Gastrocnemius medialis (tissue), 4 donors: ENCODE results near the gene ZPBP2. TPM values are rescaled to one million over a fixed set of nuclear protein-coding genes. Genes with fewer than 3 reads are reported as not detected.

ENCODE experiments used
- ATAC-seq, 2 donors: fragments of 150-250 bp; one replicate each; pipeline ENCODE4 v1.9.1; 2016
- DNase-seq, 2 donors: peaks; one replicate each; pipeline ENCODE4 v3.0.0-alpha.2; 2019
- H3K27ac ChIP-seq, 4 donors: fragments of 200-600 bp; sonication (generic); 1 replicate in 1 of 4; 2 replicates in 3 of 4; pipeline ENCODE4 v1.5.1; 2016 to 2018; ENCODE audit warnings: mild to moderate bottlenecking in 2 of 4, moderate library complexity in 1 of 4
- H3K27me3 ChIP-seq, 3 donors: fragments of 200-600 bp; sonication (generic) in 2 of 3; 1 replicate in 1 of 3; 2 replicates in 2 of 3; pipeline versions ENCODE4 v1.5.1 to v1.6.0; 2016 to 2019; ENCODE audit warnings: mild to moderate bottlenecking in 1 of 3, moderate library complexity in 1 of 3
- H3K36me3 ChIP-seq, 2 donors: fragments of 200-600 bp; sonication (generic) in 1 of 2; one replicate each; pipeline ENCODE4 v1.5.1; 2017 to 2018
- H3K4me1 ChIP-seq, 2 donors: fragments of 200-600 bp; sonication (generic) in 1 of 2; one replicate each; pipeline ENCODE4 v1.5.1; 2016 to 2017; ENCODE audit warnings: mild to moderate bottlenecking in 2 of 2
- H3K4me3 ChIP-seq, 4 donors: fragments of 200-600 bp; sonication (generic) in 3 of 4; 1 replicate in 1 of 4; 2 replicates in 3 of 4; pipeline ENCODE4 v1.5.1; 2016 to 2019; ENCODE audit warnings: mild to moderate bottlenecking in 2 of 4
- H3K9me3 ChIP-seq, 3 donors: fragments of 200-600 bp; sonication (generic) in 2 of 3; 1 replicate in 1 of 3; 2 replicates in 2 of 3; pipeline ENCODE4 v1.5.1; 2016 to 2019
- POLR2A ChIP-seq, 2 donors: fragments of 450-650 bp; IDR thresholded peaks; one replicate each; pipeline ENCODE4 v1.6.1; 2017; ENCODE audit warnings: antibody characterized with exemption in 2 of 2, mild to moderate bottlenecking in 2 of 2, moderate library complexity in 2 of 2
- in situ Hi-C, 4 donors: fragments of 200-750 bp; cut with MboI; loops; one replicate each; pipeline versions ENCODE4 v1.15.0 to v1.8.0; 2017; ENCODE audit warnings: low sequenced_read_pairs in 4 of 4
- intact Hi-C: fragments of 100-400 bp; cut with DNase I; formaldehyde crosslinking; loops from one replicate; pipeline ENCODE4 v1.15.1; 2023; ENCODE audit warnings: low total_unique reads
- total RNA-seq, 4 donors: library from RNA; depleted of rRNA; stranded (reverse); fragments of >200 nt; gene quantifications; one replicate each; pipeline versions ENCODE4 v1.1.0 to v1.2.3, GENCODE V29; 2016
- TF ChIP-seq, protein P1 (sequence below), 5 experiments: fragments of 450-650 bp in 3 of 5; fragments of 200-600 bp in 2 of 5; sonication (generic) in 2 of 5; IDR thresholded peaks in 4 of 5; conservative IDR thresholded peaks in 1 of 5; 1 replicate in 4 of 5; 2 replicates in 1 of 5; pipeline ENCODE4 v1.5.1; 2016 to 2019; ENCODE audit warnings: antibody characterized with exemption in 5 of 5, mild to moderate bottlenecking in 3 of 5, moderate library complexity in 3 of 5

Gene ZPBP2
- total RNA-seq, 4 donors from 2014 or later, result not detected

DNA sequence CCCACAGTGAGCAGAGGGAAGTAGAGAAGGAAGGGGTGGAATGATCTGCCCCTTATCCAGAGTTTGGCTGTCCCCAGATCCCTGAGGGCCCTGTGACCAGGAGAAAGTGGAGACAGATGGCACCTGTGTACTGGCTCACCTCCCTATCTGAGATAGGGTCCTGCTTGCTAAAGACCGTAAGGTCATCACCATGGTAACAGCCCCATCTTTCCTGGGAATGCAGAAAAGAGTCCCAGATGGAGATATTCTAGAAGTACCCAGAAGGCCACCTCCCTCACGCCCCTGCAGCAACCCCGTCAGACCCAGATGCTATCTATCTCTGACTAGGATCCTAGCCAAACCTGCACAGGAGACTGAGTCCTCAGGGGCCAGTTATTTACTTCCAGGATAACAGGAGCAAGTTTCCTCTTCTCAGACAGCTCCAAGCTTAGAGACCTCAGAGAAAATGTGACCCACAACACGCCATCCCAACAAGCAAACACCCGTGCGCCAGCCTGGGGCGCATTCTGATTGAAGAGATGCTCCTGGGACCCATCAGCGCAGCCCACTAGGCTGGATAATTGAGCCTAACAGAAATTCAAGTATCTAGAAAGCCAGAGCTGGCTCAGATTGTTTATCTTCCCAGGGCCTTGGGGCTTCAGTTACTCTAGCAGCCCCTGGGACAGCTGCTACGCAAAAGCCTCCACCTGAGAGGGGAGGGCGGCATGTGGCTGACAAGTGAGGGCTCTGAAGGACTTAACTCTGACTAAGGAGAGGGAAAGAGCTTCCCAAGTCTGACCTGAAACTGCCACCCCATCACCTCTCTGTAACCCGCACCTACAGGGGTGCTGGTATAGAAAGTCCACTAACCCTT, 57.5 kb downstream of the ZPBP2 start:
- in situ Hi-C loops (no loop called here), intact Hi-C loops (loop anchor here (2.0 to 5.0 kb wide), 3 partner anchors 55 to 248 kb away; partner anchors contain the start of gene PSMD3)
- no peaks in the 10 kb centered on the region for H3K9me3 ChIP-seq
- no peak for TF ChIP-seq POLR2A (IDR thresholded peaks at IDR 0.05)
- TF ChIP-seq, protein P1, sequence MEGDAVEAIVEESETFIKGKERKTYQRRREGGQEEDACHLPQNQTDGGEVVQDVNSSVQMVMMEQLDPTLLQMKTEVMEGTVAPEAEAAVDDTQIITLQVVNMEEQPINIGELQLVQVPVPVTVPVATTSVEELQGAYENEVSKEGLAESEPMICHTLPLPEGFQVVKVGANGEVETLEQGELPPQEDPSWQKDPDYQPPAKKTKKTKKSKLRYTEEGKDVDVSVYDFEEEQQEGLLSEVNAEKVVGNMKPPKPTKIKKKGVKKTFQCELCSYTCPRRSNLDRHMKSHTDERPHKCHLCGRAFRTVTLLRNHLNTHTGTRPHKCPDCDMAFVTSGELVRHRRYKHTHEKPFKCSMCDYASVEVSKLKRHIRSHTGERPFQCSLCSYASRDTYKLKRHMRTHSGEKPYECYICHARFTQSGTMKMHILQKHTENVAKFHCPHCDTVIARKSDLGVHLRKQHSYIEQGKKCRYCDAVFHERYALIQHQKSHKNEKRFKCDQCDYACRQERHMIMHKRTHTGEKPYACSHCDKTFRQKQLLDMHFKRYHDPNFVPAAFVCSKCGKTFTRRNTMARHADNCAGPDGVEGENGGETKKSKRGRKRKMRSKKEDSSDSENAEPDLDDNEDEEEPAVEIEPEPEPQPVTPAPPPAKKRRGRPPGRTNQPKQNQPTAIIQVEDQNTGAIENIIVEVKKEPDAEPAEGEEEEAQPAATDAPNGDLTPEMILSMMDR (IDR thresholded peaks at IDR 0.05 in 4 of 5, conservative IDR thresholded peaks at IDR 0.05 in 1 of 5), result no peak
- no peak overlapping the region for H3K27ac ChIP-seq
- H3K36me3 ChIP-seq, result peaks cover 0 to 30% of the 10 kb centered on the region in 2 donors
- ATAC-seq, result no peak
- DNase-seq, result no peak
- peaks cover 35 to 46% of the 10 kb centered on the region in 2 donors for H3K4me1 ChIP-seq
- H3K27me3 ChIP-seq, result no peaks in the 10 kb centered on the region
- H3K4me3 ChIP-seq, result no peak overlapping the region

DNA sequence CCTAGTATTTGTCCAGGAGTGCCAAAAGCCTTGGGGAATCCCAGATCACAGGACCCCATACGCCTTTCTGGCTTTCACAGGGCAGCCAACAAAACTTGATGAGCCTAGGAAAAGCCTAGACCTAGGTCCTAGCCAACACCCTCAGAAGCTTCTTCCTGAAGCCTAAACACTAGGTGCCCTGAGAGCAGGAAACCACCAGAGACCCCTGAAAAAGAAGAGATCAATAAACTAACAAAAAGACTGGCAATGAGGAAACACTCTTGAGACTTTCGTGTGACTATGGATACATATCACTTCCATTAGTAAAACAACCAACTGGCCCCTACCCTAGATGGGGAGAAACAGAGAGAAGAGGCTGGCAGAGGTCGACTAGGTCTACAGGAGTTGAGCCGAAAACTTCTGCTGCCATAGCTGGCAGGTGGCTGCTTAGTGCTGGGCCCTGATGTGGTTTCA, 58.2 kb downstream of the ZPBP2 start:
- Histone ChIP-seq H3K4me1 (peaks cover 35 to 46% of the 10 kb centered on the region in 2 donors), H3K27ac (peak overlapping the region in 1 of 4 donors; percentile 90), H3K4me3 (peak overlapping the region; percentile 96 to 99 (median 98)), H3K27me3 (no peaks in the 10 kb centered on the region), H3K36me3 (peaks cover 0 to 26% of the 10 kb centered on the region in 2 donors), H3K9me3 (no peaks in the 10 kb centered on the region)
- no peak for ATAC-seq
- in situ Hi-C loops (no loop called here), intact Hi-C loops (loop anchor here (2.0 to 5.0 kb wide), 3 partner anchors 55 to 249 kb away; partner anchors contain the start of gene PSMD3)
- no peak for DNase-seq
- TF ChIP-seq POLR2A (IDR thresholded peaks at IDR 0.05), result no peak
- TF ChIP-seq, protein P1 (IDR thresholded peaks at IDR 0.05 in 4 of 5, conservative IDR thresholded peaks at IDR 0.05 in 1 of 5), result no peak

DNA sequence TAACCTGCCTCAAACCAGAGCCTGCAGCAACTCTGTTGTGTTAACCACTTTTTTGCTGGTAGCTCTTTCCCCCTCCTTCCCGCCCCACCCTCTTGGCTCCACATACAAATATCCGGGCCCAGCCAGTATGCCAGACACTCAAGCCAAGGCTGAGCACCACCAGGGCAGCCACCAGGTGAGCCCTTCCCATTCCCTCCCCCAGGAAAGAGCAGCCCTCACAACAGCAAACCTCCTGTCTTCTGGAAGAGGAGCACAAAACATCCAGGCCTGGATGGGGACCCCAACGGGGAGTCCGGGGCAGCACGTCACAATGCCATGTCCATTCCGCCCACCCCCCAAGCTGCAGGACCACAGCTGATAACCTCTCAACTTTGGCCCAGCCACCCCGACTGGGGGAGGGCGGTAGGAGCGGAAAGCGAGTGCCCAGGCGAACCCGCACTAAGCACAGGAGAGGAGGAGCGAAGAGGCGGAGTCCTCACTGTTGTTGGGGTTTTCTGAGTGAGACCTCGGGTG, 58.6 kb downstream of the ZPBP2 start:
- Histone ChIP-seq H3K36me3 (peaks cover 0 to 23% of the 10 kb centered on the region in 2 donors), H3K27ac (peak overlapping the region; percentile 90 to 99 (median 96)), H3K4me3 (peak overlapping the region; percentile 96 to 99 (median 98)), H3K4me1 (peaks cover 35 to 46% of the 10 kb centered on the region in 2 donors), H3K27me3 (no peaks in the 10 kb centered on the region), H3K9me3 (no peaks in the 10 kb centered on the region)
- in situ Hi-C loops, result no loop called here
- TF ChIP-seq, protein P1 (IDR thresholded peaks at IDR 0.05 in 4 of 5, conservative IDR thresholded peaks at IDR 0.05 in 1 of 5), result no peak
- no peak for TF ChIP-seq POLR2A (IDR thresholded peaks at IDR 0.05)
- ATAC-seq, result no peak
- intact Hi-C loops, result loop anchor here (2.0 to 5.0 kb wide), 3 partner anchors 54 to 249 kb away; partner anchors contain the start of gene PSMD3
- no peak for DNase-seq

Other genes with a start within 250 kb of the ZPBP2 start
- 1 to 10 TPM in 2 of 4 donors, not detected in 2; 1.5 to 5.1 TPM for gene PPP1R1B, start 241.2 kb upstream of the ZPBP2 start, total RNA-seq
- gene STARD3, start 231.1 kb upstream of the ZPBP2 start, total RNA-seq, result 10 to 100 TPM; 31.0 to 41.7 (median 41.0) TPM
- 1,000 to 10,000 TPM; 1,768 to 3,088 (median 2,493) TPM for gene TCAP, start 202.9 kb upstream of the ZPBP2 start, total RNA-seq
- 10 to 100 TPM in 1 of 4 donors, 1 to 10 TPM in 3; 2.0 to 11.8 (median 7.1) TPM for gene PNMT, start 199.7 kb upstream of the ZPBP2 start, total RNA-seq
- gene PGAP3, start 180.1 kb upstream of the ZPBP2 start, total RNA-seq, result 1 to 10 TPM; 4.3 to 9.5 (median 6.1) TPM
- gene ERBB2, start 168.1 kb upstream of the ZPBP2 start, total RNA-seq, result 10 to 100 TPM in 3 of 4 donors, 1 to 10 TPM in 1; 6.0 to 26.4 (median 15.3) TPM
- 10 to 100 TPM; 42.8 to 81.9 (median 67.7) TPM for gene MIEN1, start 137.7 kb upstream of the ZPBP2 start, total RNA-seq
- gene GRB7, start 130.3 kb upstream of the ZPBP2 start, total RNA-seq, result under 1 TPM in 2 of 4 donors, not detected in 2; 0.41 to 0.70 TPM
- under 1 TPM; 0.07 to 0.88 (median 0.34) TPM for gene IKZF3, start 3.9 kb upstream of the ZPBP2 start, total RNA-seq
- 1 to 10 TPM in 2 of 4 donors, under 1 TPM in 2; 0.07 to 1.1 (median 0.92) TPM for gene GSDMB, start 50.4 kb downstream of the ZPBP2 start, total RNA-seq
- gene ORMDL3, start 59.4 kb downstream of the ZPBP2 start, total RNA-seq, result 10 to 100 TPM; 17.3 to 36.2 (median 29.6) TPM
- gene LRRC3C, start 59.5 kb downstream of the ZPBP2 start, total RNA-seq, result not detected
- gene GSDMA, start 94.8 kb downstream of the ZPBP2 start, total RNA-seq, result under 1 TPM in 2 of 4 donors, not detected in 2; 0.16 to 0.26 TPM
- gene PSMD3, start 112.6 kb downstream of the ZPBP2 start, total RNA-seq, result 100 to 1,000 TPM; 211 to 364 (median 329) TPM
- 10 to 100 TPM; 11.4 to 20.6 (median 16.3) TPM for gene CSF3, start 147.2 kb downstream of the ZPBP2 start, total RNA-seq
- gene MED24, start 186.2 kb downstream of the ZPBP2 start, total RNA-seq, result 100 to 1,000 TPM in 2 of 4 donors, 10 to 100 TPM in 2; 54.2 to 124 (median 93.9) TPM
- gene THRA, start 194.8 kb downstream of the ZPBP2 start, total RNA-seq, result 10 to 100 TPM; 42.2 to 71.6 (median 48.2) TPM
- 10 to 100 TPM; 16.0 to 34.2 (median 18.3) TPM for gene NR1D1, start 232.4 kb downstream of the ZPBP2 start, total RNA-seq